ENCODE results near the gene ZNF692.
A peak's percentile ranks its signal among the peaks of the same experiment; 100 is the strongest.

ZNF692 gene

GRCh38 chr1:248881261-248881660 is 22.4 kb upstream of the ZNF692 start:
- DNase-seq, result no peak

GRCh38 chr1:248873993-248874533 is 15.2 kb upstream of the ZNF692 start:
- DNase-seq, result peak; percentile 88 to 93

GRCh38 chr1:248873409-248873992 is 14.6 kb upstream of the ZNF692 start:
- peak; percentile 94 to 96 for DNase-seq

- DNase-seq, result peak in 1 of 2 donors; percentile 47
Measured at GRCh38 chr1:248872752-248873408, 14.0 kb upstream of the ZNF692 start.

GRCh38 chr1:248871837-248872401 is 13.0 kb upstream of the ZNF692 start:
- no peak for DNase-seq

- peak; percentile 79 to 84 for DNase-seq
Measured at GRCh38 chr1:248862998-248863881, 4.4 kb upstream of the ZNF692 start.

GRCh38 chr1:248862695-248862997 is 3.8 kb upstream of the ZNF692 start:
- no peak for DNase-seq

- DNase-seq, result no peak
Measured at GRCh38 chr1:248861616-248862015, 2.7 kb upstream of the ZNF692 start.

- DNase-seq, result no peak
Measured at GRCh38 chr1:248860007-248860406, 1.1 kb upstream of the ZNF692 start.

GRCh38 chr1:248858096-248858890 is 592 bp downstream of the ZNF692 start:
- DNase-seq, result peak in 1 of 2 donors; percentile 32

GRCh38 chr1:248857749-248858095 is 1.2 kb downstream of the ZNF692 start:
- no peak for DNase-seq

GRCh38 chr1:248857201-248857600 is 1.7 kb downstream of the ZNF692 start:
- DNase-seq, result no peak

- no peak for DNase-seq
Measured at GRCh38 chr1:248856176-248856575, 2.7 kb downstream of the ZNF692 start.

- no peak for DNase-seq
Measured at GRCh38 chr1:248855580-248855979, 3.3 kb downstream of the ZNF692 start.

- DNase-seq, result peak; percentile 46 to 58
Measured at GRCh38 chr1:248853663-248854375, 5.1 kb downstream of the ZNF692 start.

GRCh38 chr1:248852481-248853405 is 6.1 kb downstream of the ZNF692 start:
- no peak for DNase-seq

GRCh38 chr1:248851390-248851789 is 7.5 kb downstream of the ZNF692 start:
- DNase-seq, result no peak

- no peak for DNase-seq
Measured at GRCh38 chr1:248850536-248851251, 8.2 kb downstream of the ZNF692 start.

- no peak for DNase-seq
Measured at GRCh38 chr1:248850124-248850523, 8.8 kb downstream of the ZNF692 start.

GRCh38 chr1:248849637-248850036 is 9.2 kb downstream of the ZNF692 start:
- DNase-seq, result no peak
